GM12864 (cell line): ENCODE results near the gene NKD1.

Experiments
- DNase-seq: peaks from one replicate; pipeline ENCODE4 v3.0.0-alpha.2; 2011; ENCODE audit warnings: low read depth
- H3K4me3 ChIP-seq: 2 replicates; pipeline ENCODE4 v1.5.1; 2011; ENCODE audit warnings: mild to moderate bottlenecking, low read depth, low read length, control low read depth
- TF ChIP-seq, protein P1 (sequence below): IDR thresholded peaks from 2 replicates; pipeline ENCODE4 v1.5.1; 2011; ENCODE audit warnings: low read depth, mild to moderate bottlenecking, moderate library complexity, low read length, control low read depth, inconsistent platforms; ENCODE audit errors: missing control alignments

The NKD1 gene

DNA sequence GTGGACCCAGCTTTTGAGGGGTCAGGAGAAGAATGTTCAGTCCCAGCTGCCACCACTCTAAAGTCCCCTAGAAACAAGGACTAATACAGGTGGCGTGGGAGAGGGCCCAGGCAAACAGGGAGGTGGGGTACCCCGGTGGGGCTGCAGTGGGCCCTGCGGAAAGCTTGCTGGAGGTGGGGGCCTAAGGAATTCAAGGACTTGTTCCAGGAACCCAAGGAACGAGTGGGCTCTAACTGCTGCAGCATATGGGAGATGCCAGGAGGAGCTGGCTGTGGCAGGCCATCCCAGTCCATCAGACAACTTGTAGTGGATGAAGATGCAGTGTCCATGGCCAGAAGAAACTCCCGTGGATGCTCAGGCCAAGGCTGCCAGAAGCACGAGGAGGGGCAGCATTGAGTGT lies 122.3 kb downstream of the NKD1 start:
- DNase-seq, result no peak
- H3K4me3 ChIP-seq, result no peak overlapping the region
- TF ChIP-seq, protein P1, sequence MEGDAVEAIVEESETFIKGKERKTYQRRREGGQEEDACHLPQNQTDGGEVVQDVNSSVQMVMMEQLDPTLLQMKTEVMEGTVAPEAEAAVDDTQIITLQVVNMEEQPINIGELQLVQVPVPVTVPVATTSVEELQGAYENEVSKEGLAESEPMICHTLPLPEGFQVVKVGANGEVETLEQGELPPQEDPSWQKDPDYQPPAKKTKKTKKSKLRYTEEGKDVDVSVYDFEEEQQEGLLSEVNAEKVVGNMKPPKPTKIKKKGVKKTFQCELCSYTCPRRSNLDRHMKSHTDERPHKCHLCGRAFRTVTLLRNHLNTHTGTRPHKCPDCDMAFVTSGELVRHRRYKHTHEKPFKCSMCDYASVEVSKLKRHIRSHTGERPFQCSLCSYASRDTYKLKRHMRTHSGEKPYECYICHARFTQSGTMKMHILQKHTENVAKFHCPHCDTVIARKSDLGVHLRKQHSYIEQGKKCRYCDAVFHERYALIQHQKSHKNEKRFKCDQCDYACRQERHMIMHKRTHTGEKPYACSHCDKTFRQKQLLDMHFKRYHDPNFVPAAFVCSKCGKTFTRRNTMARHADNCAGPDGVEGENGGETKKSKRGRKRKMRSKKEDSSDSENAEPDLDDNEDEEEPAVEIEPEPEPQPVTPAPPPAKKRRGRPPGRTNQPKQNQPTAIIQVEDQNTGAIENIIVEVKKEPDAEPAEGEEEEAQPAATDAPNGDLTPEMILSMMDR, result no peak

GRCh38 chr16:50671644-50672260 lies 123.6 kb downstream of the NKD1 start:
- TF ChIP-seq, protein P1, result peak; percentile 75
- DNase-seq, result no peak

DNA sequence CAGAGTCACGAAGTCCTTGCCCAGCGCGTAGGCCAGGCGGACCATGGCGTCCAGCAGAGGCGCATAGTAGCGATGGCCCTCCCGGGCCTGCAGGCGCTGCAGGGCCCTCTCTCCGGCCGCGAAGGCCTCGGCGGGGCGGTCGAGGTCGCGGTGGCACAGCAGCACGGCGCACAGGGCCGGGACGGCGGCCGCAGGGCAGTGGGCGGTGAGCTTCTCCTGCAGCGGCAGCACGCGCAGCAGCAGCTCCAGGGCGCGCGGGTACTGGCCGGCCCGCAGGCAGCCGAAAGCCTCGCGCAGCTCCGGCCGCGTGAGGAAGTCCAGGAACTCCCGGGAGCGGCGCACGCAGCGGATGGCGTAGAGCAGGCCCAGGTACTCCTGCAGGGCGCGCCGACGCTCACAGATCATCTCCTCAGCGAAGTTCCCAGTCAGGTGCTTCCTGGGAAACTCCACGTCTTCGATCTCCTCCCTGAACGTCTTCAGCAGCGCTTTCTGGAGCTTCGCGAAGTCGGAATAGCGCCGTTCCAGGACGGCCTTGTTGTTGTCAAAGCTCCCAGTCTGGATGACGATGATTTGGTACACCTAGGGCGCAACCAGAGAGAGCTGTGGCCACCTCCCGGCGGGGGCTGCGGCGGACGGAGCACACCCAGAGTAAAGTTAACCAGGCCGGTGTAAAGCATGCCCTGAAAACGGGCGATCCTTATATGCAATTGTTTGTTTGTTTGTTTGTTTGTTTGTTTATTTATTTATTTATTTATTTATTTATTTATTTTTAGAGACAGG lies 125.5 kb downstream of the NKD1 start:
- TF ChIP-seq, protein P1, result no peak
- H3K4me3 ChIP-seq, result no peak overlapping the region
- no peak for DNase-seq

More at GRCh38 chr16:50671644-50672260, 123.6 kb downstream of the NKD1 start:
- no peak overlapping the region for H3K4me3 ChIP-seq

- TF ChIP-seq, protein P1, result no peak
- DNase-seq, result no peak
- H3K4me3 ChIP-seq, result no peak overlapping the region
Measured at GRCh38 chr16:50674831-50675230, 126.6 kb downstream of the NKD1 start.

DNA sequence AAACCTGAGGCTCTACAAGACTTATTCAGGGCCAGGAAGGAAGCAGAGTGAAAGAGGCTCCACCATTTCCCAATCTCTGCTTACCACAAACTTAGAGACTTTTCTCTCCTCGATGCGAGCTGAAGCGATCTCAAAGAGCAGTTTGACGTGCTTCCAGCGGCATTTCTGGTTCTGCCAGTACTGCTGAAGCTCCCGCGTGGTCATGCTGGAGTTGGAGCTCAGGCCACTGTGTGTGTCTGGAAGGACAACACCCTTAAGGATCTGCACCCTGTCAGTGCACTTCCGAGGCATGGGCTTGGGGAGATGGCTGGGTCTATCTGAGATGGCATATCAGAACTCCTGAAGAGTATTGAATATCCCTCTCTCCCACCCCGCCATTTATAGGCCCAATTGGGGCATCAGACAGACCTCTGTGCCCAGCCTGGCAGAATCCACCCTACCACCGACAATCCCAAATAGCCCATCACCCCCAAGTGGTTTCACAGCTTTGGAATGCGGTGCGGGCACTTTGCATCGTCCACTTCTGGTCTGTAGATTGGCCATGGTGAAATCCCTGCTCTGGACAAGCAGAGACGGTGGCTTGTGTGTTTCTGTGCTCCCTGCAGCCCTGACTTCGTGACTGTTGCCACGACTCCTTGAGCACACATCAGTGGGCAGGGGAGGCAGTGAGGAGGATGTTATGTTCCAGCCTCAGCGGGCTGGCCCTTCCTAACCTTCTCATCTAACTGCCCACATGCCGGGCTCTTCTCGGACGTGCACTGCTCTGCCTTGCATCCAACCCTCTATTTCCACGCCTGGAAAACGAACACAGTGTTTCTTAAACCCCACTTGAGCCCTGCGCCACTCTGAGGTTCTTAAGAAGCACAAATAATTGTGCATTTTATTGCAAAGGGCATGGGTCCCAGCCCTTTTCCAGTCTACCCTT lies 127.8 kb downstream of the NKD1 start:
- DNase-seq, result no peak
- TF ChIP-seq, protein P1, result no peak
- H3K4me3 ChIP-seq, result no peak overlapping the region

GRCh38 chr16:50676684-50677225 lies 128.6 kb downstream of the NKD1 start:
- TF ChIP-seq, protein P1, result no peak
- no peak overlapping the region for H3K4me3 ChIP-seq
- DNase-seq, result no peak
